CD4-positive, alpha-beta T cell treated with Interleukin-15 for 4 hours (primary cell): ENCODE measurements around the gene ACTA1.
"Not testable (repeated sequence)": the region's sequence is repeated elsewhere in the genome, so short reads cannot be mapped to it uniquely, and the experiment has no call there.

Source experiments
- DNase-seq: peaks from one replicate; pipeline ENCODE4 v3.0.0-alpha.2; 2020; ENCODE audit warnings: low spot score

ACTA1 gene

GRCh38 chr1:229434005-229434640, at the start of gene ACTA1:
Gene ACTA1 (minus strand): TSS chr1:229434094. CDS start chr1:229433115, 979 bp downstream.
- DNase-seq, result no peak

GRCh38 chr1:229482511-229482910, 48.6 kb upstream of the ACTA1 start:
- DNase-seq, result no peak

DNA sequence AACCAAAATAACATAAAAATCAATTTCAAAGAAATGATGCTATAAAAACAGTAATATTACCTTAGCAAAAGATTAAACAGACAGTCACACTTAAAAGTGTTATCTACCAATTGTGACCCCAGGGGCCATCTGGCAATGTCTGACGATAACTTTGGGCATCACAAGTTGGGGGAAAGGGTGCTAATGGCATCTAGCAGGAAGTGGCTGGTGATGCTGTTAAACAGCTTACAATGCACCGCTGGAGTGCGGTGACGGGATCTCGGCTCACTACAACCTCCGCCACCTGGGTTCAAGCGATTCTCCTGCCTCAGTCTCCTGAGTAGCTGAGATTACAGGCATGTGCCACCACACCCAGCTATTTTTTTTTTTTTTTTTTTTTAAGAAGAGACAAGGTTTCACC, 46.6 kb upstream of the ACTA1 start:
- DNase-seq, result no peak

DNA sequence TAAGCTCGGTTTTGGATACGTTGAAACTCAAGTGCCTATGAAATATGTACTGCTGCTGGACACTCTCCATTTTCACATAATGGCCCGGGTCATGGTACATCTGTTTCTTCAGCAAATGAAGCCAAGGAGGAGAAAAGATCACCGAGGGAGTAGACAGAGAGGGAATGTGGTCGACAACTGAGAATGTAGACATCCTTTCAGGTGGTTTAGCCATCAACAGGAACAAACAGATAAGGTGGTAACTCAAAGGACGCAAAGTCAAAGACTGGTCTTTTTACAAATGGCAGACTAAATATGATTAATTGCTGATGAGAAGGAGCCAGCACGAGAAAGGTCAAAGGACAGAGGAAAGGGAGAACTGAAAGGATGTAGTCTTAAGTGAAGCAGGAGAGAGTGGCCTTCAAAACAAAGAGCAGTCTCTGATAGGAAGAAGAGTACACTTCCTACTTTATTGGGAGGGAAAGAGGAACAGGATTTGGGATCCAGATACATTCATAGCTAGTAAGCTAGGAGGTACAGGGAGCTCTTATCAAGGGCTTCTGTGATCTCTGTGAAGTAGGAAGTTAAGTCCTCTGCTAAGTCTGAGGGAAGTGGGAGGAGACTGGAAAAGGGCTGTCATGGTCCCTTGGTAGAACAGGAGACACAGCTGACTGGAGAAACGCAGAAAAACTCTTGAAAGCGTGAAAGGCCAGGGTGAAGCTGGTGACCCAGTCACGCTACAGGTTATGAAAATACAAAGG, 45.9 kb upstream of the ACTA1 start:
- DNase-seq, result no peak

GRCh38 chr1:229478852-229479251, 45.0 kb upstream of the ACTA1 start:
- DNase-seq, result no peak

DNA sequence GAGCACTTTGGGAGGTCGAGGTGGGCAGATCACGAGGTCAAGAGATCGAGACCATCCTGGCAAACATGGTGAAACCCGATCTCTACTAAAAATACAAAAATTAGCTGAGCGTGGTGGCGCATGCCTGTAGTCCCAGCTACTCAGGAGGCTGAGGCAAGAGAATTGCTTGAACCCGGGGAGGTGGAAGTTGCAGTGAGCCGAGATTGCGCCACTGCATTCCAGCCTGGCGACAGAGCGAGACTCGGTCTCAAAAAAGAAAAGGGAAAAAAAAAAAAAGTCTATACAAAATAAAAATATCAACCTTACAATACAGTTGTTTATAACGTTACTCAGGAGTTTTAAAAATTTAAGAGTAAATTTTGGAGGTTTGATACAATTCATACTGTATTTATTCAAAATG, 42.0 kb upstream of the ACTA1 start:
- DNase-seq, result not testable (repeated sequence)

- no peak for DNase-seq
Observed at GRCh38 chr1:229474509-229474908, 40.6 kb upstream of the ACTA1 start.

DNA sequence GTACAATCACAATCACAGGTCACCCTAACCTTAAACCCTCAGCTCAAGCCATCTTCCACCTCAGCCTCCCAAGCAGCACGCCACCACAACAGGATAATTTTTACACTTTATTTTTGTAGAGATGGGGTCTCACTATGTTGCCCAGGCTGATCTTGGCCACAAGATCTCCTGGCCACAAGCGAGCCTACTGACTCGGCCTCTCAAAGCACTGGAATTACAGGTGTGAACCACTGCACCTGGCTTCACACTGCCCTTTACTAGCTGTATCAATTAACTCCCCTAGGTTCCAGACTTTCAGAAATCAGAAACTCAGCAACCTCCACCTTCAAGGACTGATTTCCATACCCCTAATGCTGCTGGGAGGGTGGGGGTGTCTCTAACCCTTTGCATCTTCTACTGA, 37.3 kb upstream of the ACTA1 start:
- no peak for DNase-seq

GRCh38 chr1:229470406-229471043, 36.6 kb upstream of the ACTA1 start:
- no peak for DNase-seq

GRCh38 chr1:229466887-229467286, 33.0 kb upstream of the ACTA1 start:
- DNase-seq, result no peak

GRCh38 chr1:229464672-229465071, 30.8 kb upstream of the ACTA1 start:
- DNase-seq, result no peak

- no peak for DNase-seq
Observed at GRCh38 chr1:229461032-229461668, 27.3 kb upstream of the ACTA1 start.

DNA sequence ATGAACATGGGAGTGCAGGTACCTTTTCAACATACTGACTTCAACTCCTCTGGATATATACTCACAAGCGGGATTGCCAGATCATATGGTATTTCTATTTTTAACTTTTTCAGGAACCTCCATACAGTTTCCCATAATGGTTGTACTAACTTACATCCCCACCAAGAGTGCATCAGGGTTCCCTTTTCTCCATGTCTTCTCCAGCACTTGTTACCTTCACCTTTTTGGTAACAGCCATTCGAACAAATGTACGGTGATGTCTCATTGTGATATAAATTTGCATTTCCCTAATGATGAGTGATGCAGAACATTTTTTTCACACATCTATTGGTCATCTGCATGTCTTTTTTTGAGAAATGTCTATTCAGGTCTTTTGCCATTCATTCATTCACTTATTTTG, 25.9 kb upstream of the ACTA1 start:
- no peak for DNase-seq

DNA sequence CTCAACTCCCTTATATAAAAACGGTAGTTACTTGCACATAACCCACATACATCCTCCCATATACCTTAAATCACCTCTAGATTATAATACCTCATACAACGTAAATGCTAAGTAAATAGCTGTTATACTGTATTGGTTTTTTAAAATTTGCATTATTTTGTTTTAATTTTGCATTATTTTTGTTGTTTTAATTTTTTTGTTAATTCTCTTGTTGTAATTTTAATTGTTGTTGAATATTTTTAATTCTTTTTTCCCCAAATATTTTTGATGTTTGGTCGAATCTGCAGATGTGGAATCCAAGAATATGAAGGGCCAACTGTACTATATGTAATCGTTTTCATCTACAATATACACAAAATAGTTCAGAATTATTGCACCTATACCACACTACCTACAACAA, 23.5 kb upstream of the ACTA1 start:
- no peak for DNase-seq

GRCh38 chr1:229456016-229456415, 22.1 kb upstream of the ACTA1 start:
- no peak for DNase-seq

DNA sequence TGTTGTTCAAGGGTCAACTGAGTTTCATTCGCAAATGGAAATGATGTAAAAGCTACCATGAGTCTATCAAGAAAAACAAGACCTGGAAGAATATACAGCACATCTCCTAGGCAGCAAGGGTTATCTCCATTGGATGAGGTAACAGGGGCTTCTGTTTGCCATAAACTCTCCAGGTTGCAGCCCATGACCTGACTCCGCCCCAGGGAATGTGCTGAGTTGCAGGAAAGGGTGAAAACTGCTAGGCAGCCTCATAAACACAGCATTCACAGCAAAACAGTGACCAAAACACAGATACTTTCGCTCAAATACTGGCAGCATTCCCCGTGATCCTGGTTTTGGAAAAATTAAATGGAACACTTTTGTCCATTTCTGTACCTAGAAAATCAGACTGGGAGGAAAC, 20.2 kb upstream of the ACTA1 start:
- no peak for DNase-seq

- no peak for DNase-seq
Observed at GRCh38 chr1:229452956-229453801, 19.3 kb upstream of the ACTA1 start.

GRCh38 chr1:229448845-229449244, 15.0 kb upstream of the ACTA1 start:
- no peak for DNase-seq

DNA sequence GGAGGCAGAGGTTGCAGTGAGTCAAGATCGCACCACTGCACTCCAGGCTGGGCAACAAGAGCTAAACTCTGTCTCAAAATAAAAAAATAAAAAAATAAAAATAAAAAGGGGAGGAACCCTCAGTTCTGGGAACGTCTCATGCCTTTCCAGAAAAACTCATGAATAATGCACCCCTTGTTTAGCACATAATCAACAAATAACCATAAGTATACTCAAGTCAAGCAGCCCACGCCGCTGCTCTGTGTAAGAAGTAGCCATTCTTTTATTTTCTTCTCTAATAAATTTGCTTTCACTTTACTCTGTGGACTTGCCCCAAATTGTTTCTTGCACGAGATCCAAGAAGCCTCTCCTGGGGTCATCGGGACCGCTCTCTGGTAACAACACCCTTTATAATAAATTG, 14.5 kb upstream of the ACTA1 start:
- no peak for DNase-seq

DNA sequence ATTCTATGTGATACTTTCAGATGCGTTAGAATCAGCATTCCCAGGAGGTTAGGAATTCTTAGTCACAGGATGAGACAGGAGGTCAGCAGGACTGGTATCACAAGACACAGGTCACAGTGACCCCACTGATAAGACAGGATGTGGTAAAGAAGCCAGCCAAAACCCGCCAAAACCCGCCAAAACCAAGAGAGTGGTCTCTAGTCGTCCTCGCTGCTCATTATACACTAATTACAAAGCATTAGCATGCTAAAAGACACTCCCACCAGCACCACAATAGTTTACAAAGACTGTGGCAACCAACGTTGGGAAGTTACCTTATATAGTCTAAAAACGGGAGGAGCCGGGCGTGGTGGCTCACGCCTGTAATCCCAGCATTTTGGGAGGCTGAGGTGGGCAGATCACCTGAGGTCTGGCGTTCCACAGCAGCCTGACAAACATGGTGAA, 13.9 kb upstream of the ACTA1 start:
- DNase-seq, result no peak

DNA sequence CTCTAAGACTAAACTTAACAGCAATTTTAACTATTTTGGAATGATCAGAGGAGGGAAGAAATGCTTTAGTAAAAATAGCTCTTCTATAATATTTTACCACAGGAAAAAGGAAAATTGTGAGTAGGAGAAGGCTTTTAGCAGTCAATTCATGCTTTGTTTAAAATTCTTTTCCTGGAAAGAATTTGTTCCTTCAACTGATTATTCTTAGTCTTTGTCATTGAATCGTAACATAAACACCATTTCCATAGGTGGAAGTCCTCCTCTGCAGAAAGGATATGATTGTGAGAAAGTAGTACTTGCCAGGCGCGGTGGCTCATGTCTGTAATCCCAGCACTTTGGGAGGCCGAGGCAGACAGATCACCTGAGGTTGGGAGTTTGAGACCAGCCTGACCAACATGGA, 11.9 kb upstream of the ACTA1 start:
- DNase-seq, result no peak
